Calu3 (cell line): ENCODE measurements around the gene ARHGAP8. TPM values are rescaled to one million over a fixed set of nuclear protein-coding genes. Genes with fewer than 3 reads are reported as not detected.

Experiments
- BruUV-seq: library from RNA; stranded (reverse); fragments of 400-500 nt; replicated peaks from 2 replicates; lab custom pipeline; 2021; lab: Mats Ljungman, UMichigan
- CTCF ChIA-PET: fragments of 300-600 bp; sonication (Branson Sonifier 250); formaldehyde crosslinking; loops from one replicate; lab custom pipeline; 2022; ENCODE audit warnings: antibody characterized with exemption; lab: Charles Lee
- DNase-seq: peaks from one replicate; pipeline ENCODE4 v3.0.0; 2022
- H3K27ac Mint-ChIP-seq: one replicate; pipeline ENCODE4 v1.8.0; 2022; ENCODE audit warnings: mixed read lengths; ENCODE audit not compliant: unreplicated experiment
- H3K27me3 Mint-ChIP-seq: one replicate; pipeline ENCODE4 v1.8.0; 2022; ENCODE audit warnings: mixed read lengths; ENCODE audit not compliant: unreplicated experiment
- H3K36me3 Mint-ChIP-seq: one replicate; pipeline ENCODE4 v1.8.0; 2022; ENCODE audit warnings: mild to moderate bottlenecking, moderate library complexity, mixed read lengths; ENCODE audit not compliant: insufficient read depth, unreplicated experiment
- H3K4me1 Mint-ChIP-seq: one replicate; pipeline ENCODE4 v1.8.0; 2022; ENCODE audit warnings: mild to moderate bottlenecking, low read depth, mixed read lengths; ENCODE audit not compliant: unreplicated experiment
- H3K4me3 Mint-ChIP-seq: one replicate; pipeline ENCODE4 v1.8.0; 2022; ENCODE audit warnings: mild to moderate bottlenecking, low read depth, moderate library complexity, mixed read lengths; ENCODE audit not compliant: unreplicated experiment
- H3K9me3 Mint-ChIP-seq: one replicate; pipeline ENCODE4 v1.8.0; 2022; ENCODE audit warnings: low read depth, mixed read lengths; ENCODE audit not compliant: unreplicated experiment
- CTCF ChIP-seq: fragments of 200-600 bp; IDR thresholded peaks from one replicate; pipeline ENCODE4 v1.8.0; 2022; ENCODE audit warnings: antibody characterized with exemption; ENCODE audit not compliant: unreplicated experiment
- intact Hi-C: fragments of 100-400 bp; cut with micrococcal nuclease; formaldehyde crosslinking; loops from one replicate; pipeline ENCODE4 v1.10.0; 2022; ENCODE audit not compliant: unreplicated experiment
- total RNA-seq: library from RNA; stranded (reverse); gene quantifications from 2 replicates; pipeline ENCODE4 v1.2.3, GENCODE V29; 2022

Gene ARHGAP8
- total RNA-seq, 1 experiment from 2014 or later: 127 TPM

- DNase-seq: no peak
- H3K36me3 Mint-ChIP-seq: peaks cover 7% of the 10 kb centered on the region
- intact Hi-C loops: no loop called here
- no peak overlapping the region for H3K4me3 Mint-ChIP-seq
- no TSS peak for BruUV-seq
- no peak for TF ChIP-seq CTCF
- H3K4me1 Mint-ChIP-seq: no peaks in the 10 kb centered on the region
- H3K9me3 Mint-ChIP-seq: no peaks in the 10 kb centered on the region
- no peak overlapping the region for H3K27ac Mint-ChIP-seq
- CTCF ChIA-PET: interaction anchor here (0.7 kb wide), 1 partner anchor 9 kb away, joined by 3 read pairs; no protein-coding TSS in a partner anchor
- peaks cover 43% of the 10 kb centered on the region for H3K27me3 Mint-ChIP-seq
These were observed 132.2 kb downstream of the ARHGAP8 start for GRCh38 chr22:44884562-44884961.

GRCh38 chr22:44884968-44885805, 132.8 kb downstream of the ARHGAP8 start:
- Mint-ChIP-seq H3K4me1 (no peaks in the 10 kb centered on the region), H3K4me3 (no peak overlapping the region), H3K9me3 (no peaks in the 10 kb centered on the region), H3K27me3 (peaks cover 36% of the 10 kb centered on the region), H3K27ac (no peak overlapping the region), H3K36me3 (peaks cover under 1% of the 10 kb centered on the region)
- CTCF ChIA-PET: interaction anchor here (0.7 kb wide), 1 partner anchor 8 kb away, joined by 3 read pairs; no protein-coding TSS in a partner anchor
- no peak for TF ChIP-seq CTCF
- BruUV-seq: no TSS peak
- peak; percentile 69 for DNase-seq
- intact Hi-C loops: no loop called here

- Mint-ChIP-seq H3K4me3 (no peak overlapping the region), H3K9me3 (no peaks in the 10 kb centered on the region), H3K27me3 (peaks cover 32% of the 10 kb centered on the region), H3K36me3 (no peaks in the 10 kb centered on the region), H3K27ac (no peak overlapping the region), H3K4me1 (no peaks in the 10 kb centered on the region)
- no peak for DNase-seq
- CTCF ChIA-PET: interaction anchor here (0.6 kb wide), 2 partner anchors 11 to 45 kb away, joined by 3 to 6 read pairs; no protein-coding TSS in a partner anchor
- intact Hi-C loops: no loop called here
- no peak for TF ChIP-seq CTCF
- BruUV-seq: no TSS peak
These were observed 133.5 kb downstream of the ARHGAP8 start for GRCh38 chr22:44885806-44886360.

- Mint-ChIP-seq H3K9me3 (no peaks in the 10 kb centered on the region), H3K27ac (no peak overlapping the region), H3K27me3 (peaks cover 36% of the 10 kb centered on the region), H3K36me3 (no peaks in the 10 kb centered on the region), H3K4me3 (no peak overlapping the region), H3K4me1 (no peaks in the 10 kb centered on the region)
- CTCF ChIA-PET: interaction anchor here (0.6 kb wide), 1 partner anchor 17 kb away, joined by 6 read pairs; no protein-coding TSS in a partner anchor
- no peak for DNase-seq
- intact Hi-C loops: no loop called here
- no TSS peak for BruUV-seq
- TF ChIP-seq CTCF: no peak
These were observed 135.6 kb downstream of the ARHGAP8 start for GRCh38 chr22:44887941-44888366.
